ENCODE results near the gene IRF6. TPM values are rescaled to one million over a fixed set of nuclear protein-coding genes. Genes with fewer than 3 reads are reported as not detected.

IRF6 gene
- total and polyA plus RNA-seq, 2 of the 8 experiments (the other 6 are each of a cell fraction or from before 2014, with no cell fraction given) = 9.6 to 13.4 TPM

GRCh38 chr1:209822706-209823105, 16.8 kb upstream of the IRF6 start:
- no peak overlapping the region for H3K4me3 ChIP-seq (ENCODE audit: extremely low read depth in 1 of 4, insufficient read depth in 2 of 4, low read depth in 3 of 4, low read length in 4 of 4)
- CTCF ChIA-PET (ENCODE audit: partially characterized antibody) = interaction anchor here (0.7 to 11.7 kb wide), 31 partner anchors 10 to 1313 kb away, joined by 3 to 254 read pairs (median 5); partner anchors contain the start of genes C1orf74 and IRF6
- POLR2A ChIA-PET (ENCODE audit: partially characterized antibody) = interaction anchor here (1.2 to 1.8 kb wide), 2 partner anchors 8 to 551 kb away, joined by 3 to 4 read pairs; no protein-coding TSS in a partner anchor
- TF ChIP-seq SRF (IDR thresholded peaks at IDR 0.05; ENCODE audit: low read depth, low read length) (no peak), BACH1 (IDR thresholded peaks at IDR 0.05; ENCODE audit: low read length) (no peak), SUZ12 (IDR thresholded peaks at IDR 0.05; ENCODE audit: low read length) (no peak), RAD21 (IDR thresholded peaks at IDR 0.05 in 1 of 2, conservative IDR thresholded peaks at IDR 0.05 in 1 of 2; ENCODE audit: low read depth in 2 of 2, low read length in 2 of 2) (no peak), CHD2 (IDR thresholded peaks at IDR 0.05; ENCODE audit: low read length) (no peak), TBP (IDR thresholded peaks at IDR 0.05; ENCODE audit: low read depth, low read length) (no peak), KDM1A (IDR thresholded peaks at IDR 0.05; ENCODE audit: borderline replicate concordance, low read length) (no peak), CBX5 (IDR thresholded peaks at IDR 0.05; ENCODE audit: low read depth, low read length) (no peak)

More at GRCh38 chr1:209822706-209823105, 16.8 kb upstream of the IRF6 start:
- Histone ChIP-seq H2BK5ac (ENCODE audit: low read depth, low read length) (no peak overlapping the region), H3K18ac (ENCODE audit: extremely low read depth, low read length) (no peak overlapping the region), H2BK15ac (ENCODE audit: low read length) (no peak overlapping the region), H3K4me2 (ENCODE audit: insufficient read depth in 1 of 2, low read depth in 2 of 2, low read length in 2 of 2) (no peak overlapping the region), H3K23me2 (ENCODE audit: low read depth, low read length) (no peaks in the 10 kb centered on the region), H3K14ac (ENCODE audit: insufficient read length) (no peak overlapping the region), H2AFZ (ENCODE audit: low read length) (0 out of 2 replicates have a peak overlapping the region, but pooled peaks have one; percentile 46), H3K23ac (ENCODE audit: insufficient read length) (no peak overlapping the region), H4K8ac (ENCODE audit: extremely low read depth, insufficient read depth, low read length) (no peak overlapping the region), H3K9me3 (ENCODE audit: insufficient read depth in 2 of 2, low read depth in 1 of 2, low read length in 1 of 2) (no peaks in the 10 kb centered on the region), H2BK12ac (ENCODE audit: low read depth, low read length) (no peak overlapping the region), H2BK20ac (ENCODE audit: low read length) (no peak overlapping the region), H3K79me2 (ENCODE audit: control insufficient read depth in 1 of 2, insufficient read depth in 2 of 2, low read length in 2 of 2) (no peaks in the 10 kb centered on the region), H3K36me3 (ENCODE audit: control insufficient read depth in 2 of 4, insufficient read depth in 4 of 4, low read length in 3 of 4) (no peaks in the 10 kb centered on the region), H3K27ac (ENCODE audit: low read depth, low read length) (no peak overlapping the region), H2AK5ac (ENCODE audit: low read depth, low read length) (no peak overlapping the region), H4K20me1 (replicated peaks in 1 of 2; ENCODE audit: control insufficient read depth in 1 of 2, insufficient read depth in 2 of 2, low read length in 2 of 2) (no peaks in the 10 kb centered on the region), H3K79me1 (ENCODE audit: low read depth, low read length) (no peaks in the 10 kb centered on the region), H3K9ac (replicated peaks in 1 of 4; ENCODE audit: extremely low read depth in 1 of 4, low read depth in 3 of 4, low read length in 3 of 4) (no peak overlapping the region), H4K91ac (replicated peaks; ENCODE audit: insufficient read length, low read length) (no peak overlapping the region), H4K5ac (ENCODE audit: insufficient read length, low read depth, low read length) (no peak overlapping the region), H2BK120ac (replicated peaks; ENCODE audit: low read depth, low read length) (no peak overlapping the region), H3K27me3 (replicated peaks in 1 of 4; ENCODE audit: control insufficient read depth in 3 of 4, extremely low read depth in 1 of 4, insufficient read depth in 3 of 4, low read length in 3 of 4) (no peaks in the 10 kb centered on the region; a peak in 1 of 7 replicates), H3K56ac (replicated peaks; ENCODE audit: insufficient read length, low read depth, low read length) (no peak overlapping the region), H3K4ac (replicated peaks; ENCODE audit: insufficient read length, low read depth, low read length) (no peak overlapping the region), H3K4me1 (replicated peaks in 1 of 4; ENCODE audit: control insufficient read depth in 3 of 4, insufficient read depth in 4 of 4, low read length in 3 of 4) (no peaks in the 10 kb centered on the region)
- WGBS, 2 experiments (ENCODE audit: extremely low coverage in 1 of 2, insufficient coverage in 1 of 2, insufficient read length in 1 of 2, insufficient replicate concordance in 2 of 2, low coverage in 1 of 2, low lambda C conversion rate in 2 of 2, missing lambda C conversion rate in 1 of 2) = 82% methylated on average over 7 of the region's 7 CpGs; no CpG with 5 or more reads in 1 of the 2 experiments
- no peak for FAIRE-seq
- DNase-seq (ENCODE audit: low read depth in 1 of 2, low spot score in 2 of 2) = peak in 1 of 2 experiments; percentile 32

Measured in H1 (cell line).